ENCODE results near the gene SRSF7. TPM values are rescaled to one million over a fixed set of nuclear protein-coding genes. Genes with fewer than 3 reads are reported as not detected.

Gene SRSF7
- total and polyA plus RNA-seq, 4 donors, result 49.8 to 111 (median 65.2) TPM

- Histone ChIP-seq H3K27ac (ENCODE audit: low read depth in 1 of 2, low read length in 2 of 2) (no peak overlapping the region), H3K36me3 (ENCODE audit: control insufficient read depth in 4 of 4, insufficient read depth in 3 of 4, low read depth in 1 of 4, low read length in 3 of 4) (peaks cover 7 to 58% (median 51%) of the 10 kb centered on the region in 4 donors), H3K9ac (ENCODE audit: low read depth in 1 of 2, low read length in 2 of 2) (no peak overlapping the region), H3K27me3 (ENCODE audit: control insufficient read depth in 4 of 4, insufficient read depth in 4 of 4, low read length in 3 of 4) (no peaks in the 10 kb centered on the region), H3K9me3 (ENCODE audit: control insufficient read depth in 4 of 4, low read length in 3 of 4) (no peaks in the 10 kb centered on the region), H3K4me3 (ENCODE audit: low read depth in 1 of 3, low read length in 3 of 3) (no peak overlapping the region), H3K4me1 (ENCODE audit: control insufficient read depth in 4 of 4, insufficient read depth in 4 of 4, low read length in 3 of 4) (peaks cover 4 to 65% (median 55%) of the 10 kb centered on the region in 4 donors)
- 85% methylated on average over 9 of the region's 9 CpGs for WGBS
- no peak for DNase-seq (ENCODE audit: low spot score)
- TF ChIP-seq CTCF (IDR thresholded peaks at IDR 0.05; ENCODE audit: low read depth, low read length, missing input control) (no peak), RXRA (IDR thresholded peaks at IDR 0.05) (no peak), FOXA1 (IDR thresholded peaks at IDR 0.05) (no peak), ATF3 (IDR thresholded peaks at IDR 0.05) (no peak), NR2F2 (IDR thresholded peaks at IDR 0.05) (no peak), JUND (IDR thresholded peaks at IDR 0.05) (no peak), FOXA2 (IDR thresholded peaks at IDR 0.05) (no peak)
- TF ChIP-seq, protein P1, sequence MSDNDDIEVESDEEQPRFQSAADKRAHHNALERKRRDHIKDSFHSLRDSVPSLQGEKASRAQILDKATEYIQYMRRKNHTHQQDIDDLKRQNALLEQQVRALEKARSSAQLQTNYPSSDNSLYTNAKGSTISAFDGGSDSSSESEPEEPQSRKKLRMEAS (IDR thresholded peaks at IDR 0.05), result no peak
- TF ChIP-seq, protein P2, sequence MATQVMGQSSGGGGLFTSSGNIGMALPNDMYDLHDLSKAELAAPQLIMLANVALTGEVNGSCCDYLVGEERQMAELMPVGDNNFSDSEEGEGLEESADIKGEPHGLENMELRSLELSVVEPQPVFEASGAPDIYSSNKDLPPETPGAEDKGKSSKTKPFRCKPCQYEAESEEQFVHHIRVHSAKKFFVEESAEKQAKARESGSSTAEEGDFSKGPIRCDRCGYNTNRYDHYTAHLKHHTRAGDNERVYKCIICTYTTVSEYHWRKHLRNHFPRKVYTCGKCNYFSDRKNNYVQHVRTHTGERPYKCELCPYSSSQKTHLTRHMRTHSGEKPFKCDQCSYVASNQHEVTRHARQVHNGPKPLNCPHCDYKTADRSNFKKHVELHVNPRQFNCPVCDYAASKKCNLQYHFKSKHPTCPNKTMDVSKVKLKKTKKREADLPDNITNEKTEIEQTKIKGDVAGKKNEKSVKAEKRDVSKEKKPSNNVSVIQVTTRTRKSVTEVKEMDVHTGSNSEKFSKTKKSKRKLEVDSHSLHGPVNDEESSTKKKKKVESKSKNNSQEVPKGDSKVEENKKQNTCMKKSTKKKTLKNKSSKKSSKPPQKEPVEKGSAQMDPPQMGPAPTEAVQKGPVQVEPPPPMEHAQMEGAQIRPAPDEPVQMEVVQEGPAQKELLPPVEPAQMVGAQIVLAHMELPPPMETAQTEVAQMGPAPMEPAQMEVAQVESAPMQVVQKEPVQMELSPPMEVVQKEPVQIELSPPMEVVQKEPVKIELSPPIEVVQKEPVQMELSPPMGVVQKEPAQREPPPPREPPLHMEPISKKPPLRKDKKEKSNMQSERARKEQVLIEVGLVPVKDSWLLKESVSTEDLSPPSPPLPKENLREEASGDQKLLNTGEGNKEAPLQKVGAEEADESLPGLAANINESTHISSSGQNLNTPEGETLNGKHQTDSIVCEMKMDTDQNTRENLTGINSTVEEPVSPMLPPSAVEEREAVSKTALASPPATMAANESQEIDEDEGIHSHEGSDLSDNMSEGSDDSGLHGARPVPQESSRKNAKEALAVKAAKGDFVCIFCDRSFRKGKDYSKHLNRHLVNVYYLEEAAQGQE (IDR thresholded peaks at IDR 0.05), result no peak
Observed at GRCh38 chr2:38748391-38748790, 2.8 kb downstream of the SRSF7 start.

- no peak for DNase-seq (ENCODE audit: low spot score)
- peaks cover 7 to 61% (median 51%) of the 10 kb centered on the region in 4 donors for H3K36me3 ChIP-seq (ENCODE audit: control insufficient read depth in 4 of 4, insufficient read depth in 3 of 4, low read depth in 1 of 4, low read length in 3 of 4)
- peaks cover 4 to 69% (median 57%) of the 10 kb centered on the region in 4 donors for H3K4me1 ChIP-seq (ENCODE audit: control insufficient read depth in 4 of 4, insufficient read depth in 4 of 4, low read length in 3 of 4)
- H3K27me3 ChIP-seq (ENCODE audit: control insufficient read depth in 4 of 4, insufficient read depth in 4 of 4, low read length in 3 of 4), result no peaks in the 10 kb centered on the region
- WGBS, result 70% methylated on average over 5 of the region's 5 CpGs
- no peaks in the 10 kb centered on the region for H3K9me3 ChIP-seq (ENCODE audit: control insufficient read depth in 4 of 4, low read length in 3 of 4)
- H3K27ac ChIP-seq (ENCODE audit: low read depth in 1 of 2, low read length in 2 of 2), result no peak overlapping the region
- no peak overlapping the region for H3K4me3 ChIP-seq (ENCODE audit: low read depth in 1 of 3, low read length in 3 of 3)
- no peak overlapping the region for H3K9ac ChIP-seq (ENCODE audit: low read depth in 1 of 2, low read length in 2 of 2)
- TF ChIP-seq FOXA1 (IDR thresholded peaks at IDR 0.05) (no peak), NR2F2 (IDR thresholded peaks at IDR 0.05) (no peak), TAF1 (conservative IDR thresholded peaks at IDR 0.05) (no peak), GABPA (IDR thresholded peaks at IDR 0.05 in 1 of 2, conservative IDR thresholded peaks at IDR 0.05 in 1 of 2) (no peak), FOXA2 (IDR thresholded peaks at IDR 0.05) (no peak), CTCF (IDR thresholded peaks at IDR 0.05; ENCODE audit: low read depth, low read length, missing input control) (no peak), YY1 (IDR thresholded peaks at IDR 0.05) (no peak), RXRA (IDR thresholded peaks at IDR 0.05) (no peak), HNF4A (conservative IDR thresholded peaks at IDR 0.05) (no peak), RAD21 (IDR thresholded peaks at IDR 0.05) (no peak), EGR1 (IDR thresholded peaks at IDR 0.05; ENCODE audit: low read depth in 2 of 2) (no peak), JUND (IDR thresholded peaks at IDR 0.05) (no peak), ATF3 (IDR thresholded peaks at IDR 0.05) (no peak)
- TF ChIP-seq, protein P3, sequence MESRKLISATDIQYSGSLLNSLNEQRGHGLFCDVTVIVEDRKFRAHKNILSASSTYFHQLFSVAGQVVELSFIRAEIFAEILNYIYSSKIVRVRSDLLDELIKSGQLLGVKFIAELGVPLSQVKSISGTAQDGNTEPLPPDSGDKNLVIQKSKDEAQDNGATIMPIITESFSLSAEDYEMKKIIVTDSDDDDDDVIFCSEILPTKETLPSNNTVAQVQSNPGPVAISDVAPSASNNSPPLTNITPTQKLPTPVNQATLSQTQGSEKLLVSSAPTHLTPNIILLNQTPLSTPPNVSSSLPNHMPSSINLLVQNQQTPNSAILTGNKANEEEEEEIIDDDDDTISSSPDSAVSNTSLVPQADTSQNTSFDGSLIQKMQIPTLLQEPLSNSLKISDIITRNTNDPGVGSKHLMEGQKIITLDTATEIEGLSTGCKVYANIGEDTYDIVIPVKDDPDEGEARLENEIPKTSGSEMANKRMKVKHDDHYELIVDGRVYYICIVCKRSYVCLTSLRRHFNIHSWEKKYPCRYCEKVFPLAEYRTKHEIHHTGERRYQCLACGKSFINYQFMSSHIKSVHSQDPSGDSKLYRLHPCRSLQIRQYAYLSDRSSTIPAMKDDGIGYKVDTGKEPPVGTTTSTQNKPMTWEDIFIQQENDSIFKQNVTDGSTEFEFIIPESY (IDR thresholded peaks at IDR 0.05), result no peak
- TF ChIP-seq, protein P2 (IDR thresholded peaks at IDR 0.05), result no peak
- TF ChIP-seq, protein P1 (IDR thresholded peaks at IDR 0.05), result no peak
Observed at GRCh38 chr2:38747819-38748218, 3.3 kb downstream of the SRSF7 start.
